ENCODE results near the gene NIPBL.
"Not testable (repeated sequence)": the region's sequence is repeated elsewhere in the genome, so short reads cannot be mapped to it uniquely, and the experiment has no call there.

Gene NIPBL

GRCh38 chr5:37043693-37044092, 167.1 kb downstream of the NIPBL start:
- DNase-seq = no peak

GRCh38 chr5:37044120-37044519, 167.6 kb downstream of the NIPBL start:
- DNase-seq = no peak

- DNase-seq = no peak
These were observed 169.1 kb downstream of the NIPBL start for GRCh38 chr5:37045703-37046102.

GRCh38 chr5:37047947-37048346, 171.4 kb downstream of the NIPBL start:
- DNase-seq = no peak

- DNase-seq = no peak
These were observed 177.8 kb downstream of the NIPBL start for GRCh38 chr5:37054391-37054790.

- DNase-seq = no peak
These were observed 178.9 kb downstream of the NIPBL start for GRCh38 chr5:37055383-37055990.

GRCh38 chr5:37056762-37057161, 180.2 kb downstream of the NIPBL start:
- DNase-seq = no peak

GRCh38 chr5:37060030-37060429, 183.5 kb downstream of the NIPBL start:
- no peak for DNase-seq

- DNase-seq = no peak
These were observed 187.2 kb downstream of the NIPBL start for GRCh38 chr5:37063739-37064138.

- no peak for DNase-seq
These were observed 187.9 kb downstream of the NIPBL start for GRCh38 chr5:37064442-37064841.

- no peak for DNase-seq
These were observed 194.9 kb downstream of the NIPBL start for GRCh38 chr5:37071487-37071886.

GRCh38 chr5:37071901-37072581, 195.5 kb downstream of the NIPBL start:
- no peak for DNase-seq

- no peak for DNase-seq
These were observed 198.9 kb downstream of the NIPBL start for GRCh38 chr5:37075399-37075950.

- no peak for DNase-seq
These were observed 200.6 kb downstream of the NIPBL start for GRCh38 chr5:37077146-37077545.

GRCh38 chr5:37080697-37081096, 204.1 kb downstream of the NIPBL start:
- no peak for DNase-seq

GRCh38 chr5:37082977-37083376, 206.4 kb downstream of the NIPBL start:
- DNase-seq = not testable (repeated sequence)

GRCh38 chr5:37086026-37086425, 209.5 kb downstream of the NIPBL start:
- not testable (repeated sequence) for DNase-seq

GRCh38 chr5:37086466-37087173, 210.1 kb downstream of the NIPBL start:
- no peak for DNase-seq

GRCh38 chr5:37088009-37088408, 211.4 kb downstream of the NIPBL start:
- DNase-seq = no peak

- no peak for DNase-seq
These were observed 213.7 kb downstream of the NIPBL start for GRCh38 chr5:37090123-37090726.

- DNase-seq = no peak
These were observed 214.2 kb downstream of the NIPBL start for GRCh38 chr5:37090781-37091180.

GRCh38 chr5:37093795-37094194, 217.2 kb downstream of the NIPBL start:
- not testable (repeated sequence) for DNase-seq

- not testable (repeated sequence) for DNase-seq
These were observed 222.7 kb downstream of the NIPBL start for GRCh38 chr5:37099267-37099666.
